GM12865 (cell line): ENCODE data around the gene PEAK1.

Experiments
- DNase-seq: peaks from one replicate; pipeline ENCODE4 v3.0.0; 2010; ENCODE audit warnings: low read depth
- H3K4me3 ChIP-seq: 2 replicates; pipeline ENCODE4 v1.5.1; 2011; ENCODE audit warnings: mild to moderate bottlenecking, low read depth, low read length, control low read depth
- TF ChIP-seq, protein P1 (sequence below): IDR thresholded peaks from 2 replicates; pipeline ENCODE4 v1.5.1; 2011; ENCODE audit warnings: low read length, control low read depth, low read depth, inconsistent platforms; ENCODE audit not compliant: insufficient read depth; ENCODE audit errors: missing control alignments

PEAK1 gene

DNA sequence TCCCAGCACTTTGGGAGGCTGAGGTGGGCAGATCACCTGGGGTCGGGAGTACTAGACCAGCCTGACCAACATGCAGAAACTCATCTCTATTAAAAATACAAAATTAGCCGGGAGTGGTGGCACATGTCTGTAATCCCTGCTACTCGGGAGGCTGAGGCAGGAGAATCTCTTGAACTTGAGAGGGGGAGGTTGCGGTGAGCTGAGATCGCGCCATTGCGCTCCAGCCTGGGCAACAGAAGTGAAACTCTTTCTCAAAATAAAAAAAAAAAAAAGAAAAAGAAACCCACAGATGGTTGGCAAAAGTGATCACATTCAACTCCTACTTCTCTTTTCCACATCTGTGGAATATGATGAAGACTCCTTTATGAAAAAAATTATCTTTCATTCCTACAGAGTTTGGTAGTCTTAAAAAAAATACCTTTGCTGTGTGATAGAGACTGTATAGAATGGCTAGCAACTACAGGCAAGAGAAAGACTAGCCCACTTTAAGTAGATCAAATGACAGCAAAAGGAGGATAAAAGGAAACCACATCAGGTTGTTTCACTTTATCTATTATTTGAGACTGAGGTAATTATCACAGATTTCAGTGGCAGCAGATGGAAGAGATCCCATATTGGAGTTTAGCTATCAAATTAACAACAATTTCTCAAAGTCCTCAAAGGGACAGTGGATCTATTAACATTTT, 176.0 kb downstream of the PEAK1 start:
- H3K4me3 ChIP-seq: no peak overlapping the region
- TF ChIP-seq, protein P1, sequence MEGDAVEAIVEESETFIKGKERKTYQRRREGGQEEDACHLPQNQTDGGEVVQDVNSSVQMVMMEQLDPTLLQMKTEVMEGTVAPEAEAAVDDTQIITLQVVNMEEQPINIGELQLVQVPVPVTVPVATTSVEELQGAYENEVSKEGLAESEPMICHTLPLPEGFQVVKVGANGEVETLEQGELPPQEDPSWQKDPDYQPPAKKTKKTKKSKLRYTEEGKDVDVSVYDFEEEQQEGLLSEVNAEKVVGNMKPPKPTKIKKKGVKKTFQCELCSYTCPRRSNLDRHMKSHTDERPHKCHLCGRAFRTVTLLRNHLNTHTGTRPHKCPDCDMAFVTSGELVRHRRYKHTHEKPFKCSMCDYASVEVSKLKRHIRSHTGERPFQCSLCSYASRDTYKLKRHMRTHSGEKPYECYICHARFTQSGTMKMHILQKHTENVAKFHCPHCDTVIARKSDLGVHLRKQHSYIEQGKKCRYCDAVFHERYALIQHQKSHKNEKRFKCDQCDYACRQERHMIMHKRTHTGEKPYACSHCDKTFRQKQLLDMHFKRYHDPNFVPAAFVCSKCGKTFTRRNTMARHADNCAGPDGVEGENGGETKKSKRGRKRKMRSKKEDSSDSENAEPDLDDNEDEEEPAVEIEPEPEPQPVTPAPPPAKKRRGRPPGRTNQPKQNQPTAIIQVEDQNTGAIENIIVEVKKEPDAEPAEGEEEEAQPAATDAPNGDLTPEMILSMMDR: no peak
- no peak for DNase-seq

DNA sequence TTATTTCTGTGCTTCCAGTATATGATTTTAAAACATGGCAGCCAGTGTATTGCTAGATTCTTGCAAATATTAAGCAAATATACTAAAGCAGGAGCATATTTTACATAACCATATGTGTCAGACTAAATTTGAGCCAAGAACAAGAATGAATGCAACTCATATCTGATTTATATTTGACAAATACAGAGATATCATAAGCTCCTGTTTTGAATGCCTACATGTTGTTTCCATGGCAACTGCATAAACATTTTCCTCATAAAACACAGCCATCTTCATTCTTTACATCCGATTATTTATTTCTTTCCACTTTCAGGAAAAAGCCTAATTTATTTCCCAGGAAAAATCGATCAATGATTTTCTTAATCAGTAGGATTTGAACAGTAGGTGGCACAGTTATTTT, 176.8 kb downstream of the PEAK1 start:
- TF ChIP-seq, protein P1: no peak
- no peak for DNase-seq
- H3K4me3 ChIP-seq: no peak overlapping the region

DNA sequence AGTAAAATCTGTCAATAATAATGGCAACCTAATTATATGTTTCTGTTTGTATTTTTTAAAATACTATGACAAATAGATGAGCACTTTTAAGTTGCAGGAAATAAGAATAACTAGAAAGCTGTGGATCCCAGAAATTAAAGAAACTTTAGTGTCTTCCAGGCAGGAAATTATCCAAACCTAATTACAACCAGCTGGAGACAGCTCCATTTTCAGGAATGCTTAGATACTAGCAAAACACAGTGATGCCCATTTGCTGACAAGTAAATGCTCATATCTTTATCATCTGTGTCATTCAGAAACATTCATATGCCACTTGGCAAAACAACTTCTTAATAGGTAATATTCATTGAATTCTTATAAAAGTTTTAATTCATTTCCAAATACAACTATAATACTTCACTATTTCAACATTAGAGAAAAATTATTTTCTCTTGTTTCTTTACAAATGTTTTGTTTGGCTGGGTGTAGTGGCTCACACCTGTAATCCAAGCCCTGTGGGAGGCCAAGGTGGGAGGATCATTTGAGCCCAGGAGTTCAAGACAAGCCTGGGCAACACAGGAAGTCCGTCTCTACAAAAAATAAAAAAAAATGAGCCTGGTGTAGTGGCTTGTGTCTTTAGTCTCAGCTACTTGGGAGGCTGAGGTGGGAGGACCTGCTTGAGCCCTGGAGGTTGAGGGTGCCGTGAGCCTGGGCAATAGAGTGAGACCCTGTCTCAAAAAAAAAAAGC, 179.9 kb downstream of the PEAK1 start:
- H3K4me3 ChIP-seq: no peak overlapping the region
- DNase-seq: no peak
- TF ChIP-seq, protein P1: no peak

DNA sequence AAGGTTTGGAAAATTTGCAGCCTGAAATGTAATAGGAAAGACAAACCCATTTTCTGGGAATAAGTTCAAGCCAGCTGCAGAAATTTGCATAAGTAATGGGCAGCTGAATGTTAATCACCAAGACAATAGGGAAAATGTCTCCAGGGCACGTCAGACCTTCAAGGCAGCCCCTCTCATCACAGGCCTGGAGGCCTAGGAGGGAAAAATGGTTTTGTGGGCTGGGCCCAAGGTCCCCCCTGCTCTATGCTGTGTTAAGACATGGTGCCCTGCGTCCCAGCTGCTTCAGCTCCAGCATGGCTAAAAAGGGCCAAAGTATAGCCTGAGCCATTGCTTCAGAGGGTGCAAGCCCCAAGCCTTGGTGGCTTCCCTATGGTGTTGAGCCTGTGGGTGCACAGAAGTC, 184.3 kb downstream of the PEAK1 start:
- no peak for DNase-seq
- TF ChIP-seq, protein P1: no peak
- no peak overlapping the region for H3K4me3 ChIP-seq

DNA sequence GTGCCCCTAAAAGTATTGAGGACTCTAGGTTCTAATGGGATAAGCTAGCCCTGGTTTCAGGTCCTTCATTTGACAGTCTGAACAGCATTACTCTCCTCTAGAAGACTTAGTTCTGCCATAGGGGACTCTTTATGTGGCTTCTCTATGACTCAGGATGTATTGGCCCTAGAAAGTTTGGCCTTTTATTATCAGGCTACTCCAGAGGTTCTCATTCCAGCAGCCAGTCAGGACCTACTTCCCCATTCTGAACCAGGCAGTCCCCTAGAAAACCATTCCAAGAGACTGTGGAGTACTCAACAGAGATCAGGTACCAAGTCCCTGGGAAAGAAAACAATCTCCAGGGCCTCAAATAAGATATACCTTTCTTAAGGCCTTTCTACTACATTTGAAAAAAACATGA, 191.1 kb downstream of the PEAK1 start:
- no peak overlapping the region for H3K4me3 ChIP-seq
- TF ChIP-seq, protein P1: no peak
- DNase-seq: no peak

DNA sequence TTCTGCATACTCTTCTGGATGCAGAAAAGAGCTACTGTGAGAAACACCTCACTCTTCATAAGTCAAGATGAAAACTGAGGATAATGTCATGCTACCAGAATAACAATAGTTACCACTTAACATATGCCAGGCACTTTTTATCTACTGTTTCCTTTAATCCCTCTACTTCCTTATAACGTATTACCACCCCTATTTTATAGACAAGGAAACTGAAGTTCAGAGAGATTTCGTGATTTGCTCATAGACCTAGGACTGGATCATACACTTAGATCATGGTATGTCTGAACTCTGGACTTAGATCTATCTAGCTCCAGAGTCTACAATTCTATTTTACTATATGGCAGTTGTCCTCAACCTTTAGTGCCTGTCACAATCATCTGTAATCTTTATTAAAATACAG, 193.3 kb downstream of the PEAK1 start:
- H3K4me3 ChIP-seq: no peak overlapping the region
- DNase-seq: no peak
- TF ChIP-seq, protein P1: no peak
